HL-60 (cell line): Measurements from ENCODE around the gene SF3B3.

ENCODE experiments used
- GABPA ChIP-seq: IDR thresholded peaks from 2 replicates; pipeline ENCODE4 v1.6.1; 2012; ENCODE audit warnings: low read depth
- POLR2AphosphoS5 ChIP-seq: IDR thresholded peaks from 2 replicates; pipeline ENCODE4 v1.6.1; 2012; ENCODE audit warnings: low read depth
- TF ChIP-seq, protein P1 (sequence below): IDR thresholded peaks from one replicate; pipeline ENCODE4 v1.5.1; 2011; ENCODE audit warnings: low read length, control low read depth, inconsistent platforms; ENCODE audit not compliant: insufficient read depth

DNA sequence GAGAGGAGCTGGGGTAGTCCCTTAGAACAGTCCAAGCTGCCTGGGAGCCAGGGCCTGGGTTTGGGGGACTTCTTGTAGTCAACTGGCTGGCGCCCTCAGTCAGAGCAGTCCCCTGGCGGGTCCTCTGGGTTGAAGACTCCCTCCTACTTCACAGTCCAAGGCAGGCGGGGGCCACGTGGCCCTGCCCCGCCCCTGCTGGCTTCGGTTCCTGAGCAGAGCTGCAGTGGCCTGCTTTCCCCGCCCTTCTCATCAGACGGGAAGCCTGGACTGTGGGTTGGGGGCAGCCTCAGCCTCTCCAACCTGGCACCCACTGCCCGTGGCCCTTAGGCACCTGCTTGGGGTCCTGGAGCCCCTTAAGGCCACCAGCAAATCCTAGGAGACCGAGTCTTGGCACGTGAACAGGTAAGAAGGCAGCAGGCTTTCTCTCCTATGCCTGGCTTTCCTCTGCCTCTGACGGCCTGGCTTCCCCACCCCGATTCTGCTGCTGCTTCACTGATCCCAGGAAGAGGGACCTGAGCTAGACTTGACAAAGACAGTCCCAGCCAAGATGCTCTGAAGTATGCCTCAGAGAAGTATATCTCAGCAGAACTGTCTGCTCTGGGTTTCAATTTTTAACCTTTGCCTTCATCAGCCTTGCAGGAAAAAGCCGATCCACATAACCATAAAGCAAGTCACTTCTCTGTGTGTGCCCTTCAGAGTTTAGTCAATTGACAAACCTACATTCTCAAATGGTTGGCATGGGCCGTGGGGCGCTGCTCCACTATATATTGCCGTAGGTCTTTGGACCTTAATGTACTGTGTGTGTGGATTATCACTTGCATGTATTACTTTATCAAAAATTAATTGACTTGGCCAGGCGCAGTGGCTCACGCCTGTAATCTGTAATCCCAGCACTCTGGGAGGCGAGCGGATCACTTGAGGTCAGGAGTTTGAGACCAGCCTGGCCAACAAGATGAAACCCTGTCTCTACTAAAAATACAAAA, 56.3 kb downstream of the SF3B3 start:
- TF ChIP-seq, protein P1, sequence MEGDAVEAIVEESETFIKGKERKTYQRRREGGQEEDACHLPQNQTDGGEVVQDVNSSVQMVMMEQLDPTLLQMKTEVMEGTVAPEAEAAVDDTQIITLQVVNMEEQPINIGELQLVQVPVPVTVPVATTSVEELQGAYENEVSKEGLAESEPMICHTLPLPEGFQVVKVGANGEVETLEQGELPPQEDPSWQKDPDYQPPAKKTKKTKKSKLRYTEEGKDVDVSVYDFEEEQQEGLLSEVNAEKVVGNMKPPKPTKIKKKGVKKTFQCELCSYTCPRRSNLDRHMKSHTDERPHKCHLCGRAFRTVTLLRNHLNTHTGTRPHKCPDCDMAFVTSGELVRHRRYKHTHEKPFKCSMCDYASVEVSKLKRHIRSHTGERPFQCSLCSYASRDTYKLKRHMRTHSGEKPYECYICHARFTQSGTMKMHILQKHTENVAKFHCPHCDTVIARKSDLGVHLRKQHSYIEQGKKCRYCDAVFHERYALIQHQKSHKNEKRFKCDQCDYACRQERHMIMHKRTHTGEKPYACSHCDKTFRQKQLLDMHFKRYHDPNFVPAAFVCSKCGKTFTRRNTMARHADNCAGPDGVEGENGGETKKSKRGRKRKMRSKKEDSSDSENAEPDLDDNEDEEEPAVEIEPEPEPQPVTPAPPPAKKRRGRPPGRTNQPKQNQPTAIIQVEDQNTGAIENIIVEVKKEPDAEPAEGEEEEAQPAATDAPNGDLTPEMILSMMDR: no peak
- TF ChIP-seq POLR2AphosphoS5 (no peak), GABPA (no peak)
